AG04450 (cell line): ENCODE measurements around the gene C5orf63. TPM values are rescaled to one million over a fixed set of nuclear protein-coding genes. Genes with fewer than 3 reads are reported as not detected.
"Not testable (repeated sequence)": the region's sequence is repeated elsewhere in the genome, so short reads cannot be mapped to it uniquely, and the experiment has no call there.

Source experiments
- CTCF ChIA-PET: fragments of 300-600, 350-600 bp; formaldehyde crosslinking; extraction: SDS; loops from one replicate; lab custom pipeline; 2022; ENCODE audit warnings: antibody characterized with exemption, inconsistent platforms; lab: Charles Lee
- POLR2A ChIA-PET: fragments of 350-600 bp; formaldehyde crosslinking; extraction: SDS; loops from one replicate; lab custom pipeline; 2021; ENCODE audit warnings: antibody characterized with exemption, inconsistent platforms; lab: Yijun Ruan, JAX
- DNase-seq: peaks from one replicate; pipeline ENCODE4 v3.0.0-alpha.2; 2011; ENCODE audit warnings: low read depth, low spot score
- H3K27ac ChIP-seq: one replicate; pipeline ENCODE4 v1.5.1; 2012; ENCODE audit warnings: low read depth, low read length, control low read depth
- H3K27me3 ChIP-seq: one replicate; pipeline ENCODE4 v1.6.0; 2012; ENCODE audit warnings: low read length; ENCODE audit not compliant: control insufficient read depth, insufficient read depth
- H3K4me3 ChIP-seq: 2 replicates; pipeline ENCODE4 v1.5.1; 2011; ENCODE audit warnings: mild to moderate bottlenecking, low read depth, low read length, control low read depth
- H3K9me3 ChIP-seq: 2 replicates; pipeline ENCODE4 v1.5.1; 2012; ENCODE audit warnings: low read length; ENCODE audit not compliant: control insufficient read depth, insufficient read depth
- polyA plus RNA-seq: library from polyadenylated mRNA; depleted of rRNA; stranded (reverse); fragments of >200 nt; gene quantifications from 2 replicates; pipeline ENCODE4 v1.2.3, GENCODE V29; 2011
- TF ChIP-seq, protein P1 (sequence below): IDR thresholded peaks from 2 replicates; pipeline ENCODE4 v1.5.1; 2011; ENCODE audit warnings: low read depth, low read length, control low read depth, inconsistent platforms

The C5orf63 gene
- polyA plus RNA-seq, 1 experiment, result 2.9 TPM

DNA sequence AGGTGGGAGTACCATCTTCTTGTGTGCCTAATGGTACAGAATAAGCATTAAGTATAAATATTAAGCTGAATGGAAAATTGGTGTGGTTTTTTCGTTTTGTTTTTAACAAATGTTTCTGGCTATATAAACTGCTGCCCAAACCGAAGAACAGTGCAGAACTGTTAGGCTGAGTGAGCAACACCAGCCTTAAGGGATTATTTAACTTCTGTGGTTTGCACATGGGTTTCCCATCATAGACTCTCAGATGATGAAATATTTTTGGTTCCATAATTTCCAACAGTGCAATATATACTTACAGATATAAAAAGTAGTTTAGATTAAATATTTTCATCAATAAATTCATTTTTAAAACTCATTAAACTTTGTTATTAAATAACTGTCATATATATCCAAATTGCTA lies 16.4 kb downstream of the C5orf63 start:
- TF ChIP-seq, protein P1, sequence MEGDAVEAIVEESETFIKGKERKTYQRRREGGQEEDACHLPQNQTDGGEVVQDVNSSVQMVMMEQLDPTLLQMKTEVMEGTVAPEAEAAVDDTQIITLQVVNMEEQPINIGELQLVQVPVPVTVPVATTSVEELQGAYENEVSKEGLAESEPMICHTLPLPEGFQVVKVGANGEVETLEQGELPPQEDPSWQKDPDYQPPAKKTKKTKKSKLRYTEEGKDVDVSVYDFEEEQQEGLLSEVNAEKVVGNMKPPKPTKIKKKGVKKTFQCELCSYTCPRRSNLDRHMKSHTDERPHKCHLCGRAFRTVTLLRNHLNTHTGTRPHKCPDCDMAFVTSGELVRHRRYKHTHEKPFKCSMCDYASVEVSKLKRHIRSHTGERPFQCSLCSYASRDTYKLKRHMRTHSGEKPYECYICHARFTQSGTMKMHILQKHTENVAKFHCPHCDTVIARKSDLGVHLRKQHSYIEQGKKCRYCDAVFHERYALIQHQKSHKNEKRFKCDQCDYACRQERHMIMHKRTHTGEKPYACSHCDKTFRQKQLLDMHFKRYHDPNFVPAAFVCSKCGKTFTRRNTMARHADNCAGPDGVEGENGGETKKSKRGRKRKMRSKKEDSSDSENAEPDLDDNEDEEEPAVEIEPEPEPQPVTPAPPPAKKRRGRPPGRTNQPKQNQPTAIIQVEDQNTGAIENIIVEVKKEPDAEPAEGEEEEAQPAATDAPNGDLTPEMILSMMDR, result no peak
- Histone ChIP-seq H3K4me3 (no peak overlapping the region), H3K27me3 (no peaks in the 10 kb centered on the region), H3K27ac (no peak overlapping the region), H3K9me3 (no peaks in the 10 kb centered on the region)
- ChIA-PET POLR2A (no interaction called here), CTCF (interaction anchor here (1.1 to 1.5 kb wide), 2 partner anchors 17 to 436 kb away, joined by 3 to 4 read pairs; no protein-coding TSS in a partner anchor)
- DNase-seq, result no peak

DNA sequence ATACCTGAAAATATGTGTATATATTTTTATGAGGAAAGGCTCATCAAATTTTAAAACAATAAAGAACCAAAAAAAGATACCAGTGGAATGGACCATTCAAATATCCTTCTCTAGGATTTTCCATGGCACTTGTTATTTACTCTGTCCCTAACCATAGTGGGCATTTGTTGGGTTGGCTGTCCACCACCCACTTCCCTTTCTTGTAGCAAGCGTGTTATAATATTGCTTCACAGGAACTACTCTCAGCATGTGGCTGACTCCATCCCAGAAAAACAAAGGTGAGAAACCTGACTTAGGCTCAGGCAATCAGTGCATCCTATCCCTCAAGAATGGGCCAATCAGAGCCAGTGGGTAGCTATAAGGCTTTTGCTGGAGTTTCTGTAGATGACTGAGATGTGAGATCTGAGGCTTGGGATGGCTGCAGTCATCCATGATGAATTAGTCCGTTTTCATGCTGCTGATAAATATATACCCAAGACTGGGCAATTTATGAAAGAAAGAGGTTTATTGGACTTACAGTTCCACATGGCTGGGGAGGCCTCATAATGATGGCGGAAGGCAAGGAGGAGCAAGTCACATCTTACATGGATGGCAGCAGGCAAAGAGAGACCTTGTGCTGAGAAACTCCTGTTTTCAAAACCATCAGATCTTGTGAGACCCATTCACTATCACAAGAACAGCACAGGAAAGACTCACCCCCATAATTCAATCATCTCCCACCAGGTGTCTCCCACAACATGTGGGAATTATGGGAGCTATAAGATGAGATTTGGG lies 17.2 kb downstream of the C5orf63 start:
- CTCF ChIA-PET, result interaction anchor here (1.1 kb wide), 1 partner anchor 436 kb away, joined by 3 read pairs; no protein-coding TSS in a partner anchor
- TF ChIP-seq, protein P1, result no peak

DNA sequence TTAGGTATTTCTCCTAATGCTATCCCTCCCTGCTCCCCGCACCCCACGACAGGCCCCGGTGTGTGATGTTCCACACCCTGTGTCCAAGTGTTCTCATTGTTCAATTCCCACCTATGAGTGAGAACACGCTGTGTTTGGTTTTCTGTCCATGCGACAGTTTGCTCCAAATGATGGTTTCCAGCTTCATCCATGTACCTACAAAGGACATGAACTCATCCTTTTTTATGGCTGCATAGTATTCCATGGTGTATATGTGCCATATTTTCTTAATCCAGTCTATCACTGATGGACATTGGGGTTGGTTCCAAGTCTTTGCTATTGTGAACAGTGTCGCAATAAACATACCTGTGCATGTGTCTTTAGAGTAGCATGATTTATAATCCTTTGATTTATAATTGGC lies 19.8 kb downstream of the C5orf63 start:
- CTCF ChIA-PET, H3K27me3 ChIP-seq, H3K4me3 ChIP-seq, DNase-seq, POLR2A ChIA-PET, H3K27ac ChIP-seq, H3K9me3 ChIP-seq: not testable (repeated sequence)

More for the DNA sequence above, 17.2 kb downstream of the C5orf63 start:
- no peak for DNase-seq
- Histone ChIP-seq H3K4me3 (no peak overlapping the region), H3K9me3 (no peaks in the 10 kb centered on the region), H3K27me3 (no peaks in the 10 kb centered on the region), H3K27ac (no peak overlapping the region)
- POLR2A ChIA-PET, result no interaction called here

- TF ChIP-seq, protein P1, result no peak
- Histone ChIP-seq H3K27me3 (no peaks in the 10 kb centered on the region), H3K4me3 (no peak overlapping the region), H3K27ac (no peak overlapping the region), H3K9me3 (no peaks in the 10 kb centered on the region)
- DNase-seq, result no peak
- CTCF ChIA-PET, result no interaction called here
- POLR2A ChIA-PET, result no interaction called here
Measured at GRCh38 chr5:127053049-127053448, 20.3 kb downstream of the C5orf63 start.

DNA sequence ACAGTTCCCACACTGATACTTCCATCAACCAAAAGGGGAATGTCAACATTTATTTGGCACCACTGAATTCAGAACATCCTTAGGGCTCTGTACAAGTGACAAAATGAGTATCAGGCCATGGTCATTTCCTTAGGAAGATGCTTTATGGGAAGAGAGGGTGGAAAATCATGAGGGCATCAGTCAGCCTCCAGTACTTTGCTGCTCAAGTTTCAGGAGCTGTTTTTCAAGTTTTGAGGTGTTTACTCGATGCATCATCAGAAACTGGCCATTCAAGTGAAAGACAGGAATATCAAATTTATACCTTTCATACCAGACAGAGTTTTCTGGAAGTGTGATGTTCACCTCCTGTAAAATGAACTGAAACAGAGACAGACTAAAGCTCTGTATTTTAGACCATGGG lies 21.7 kb downstream of the C5orf63 start:
- POLR2A ChIA-PET, result no interaction called here
- H3K27ac ChIP-seq, result no peak overlapping the region
- no peak overlapping the region for H3K4me3 ChIP-seq
- CTCF ChIA-PET, result no interaction called here
- DNase-seq, result no peak
- no peaks in the 10 kb centered on the region for H3K27me3 ChIP-seq
- H3K9me3 ChIP-seq, result no peaks in the 10 kb centered on the region
- TF ChIP-seq, protein P1, result no peak
